ENCODE data around the gene COL18A1. TPM values are rescaled to one million over a fixed set of nuclear protein-coding genes. Genes with fewer than 3 reads are reported as not detected.

Gene COL18A1
- total and polyA plus RNA-seq, 3 donors from 2014 or later: 53.2 to 165 (median 111) TPM

GRCh38 chr21:45371655-45372054, 33.3 kb upstream of the COL18A1 start:
- no peak for DNase-seq
- no peaks in the 10 kb centered on the region for H3K36me3 ChIP-seq (ENCODE audit: low read depth, missing control alignments)
- no peaks in the 10 kb centered on the region for H3K27me3 ChIP-seq
- TF ChIP-seq, protein P1, sequence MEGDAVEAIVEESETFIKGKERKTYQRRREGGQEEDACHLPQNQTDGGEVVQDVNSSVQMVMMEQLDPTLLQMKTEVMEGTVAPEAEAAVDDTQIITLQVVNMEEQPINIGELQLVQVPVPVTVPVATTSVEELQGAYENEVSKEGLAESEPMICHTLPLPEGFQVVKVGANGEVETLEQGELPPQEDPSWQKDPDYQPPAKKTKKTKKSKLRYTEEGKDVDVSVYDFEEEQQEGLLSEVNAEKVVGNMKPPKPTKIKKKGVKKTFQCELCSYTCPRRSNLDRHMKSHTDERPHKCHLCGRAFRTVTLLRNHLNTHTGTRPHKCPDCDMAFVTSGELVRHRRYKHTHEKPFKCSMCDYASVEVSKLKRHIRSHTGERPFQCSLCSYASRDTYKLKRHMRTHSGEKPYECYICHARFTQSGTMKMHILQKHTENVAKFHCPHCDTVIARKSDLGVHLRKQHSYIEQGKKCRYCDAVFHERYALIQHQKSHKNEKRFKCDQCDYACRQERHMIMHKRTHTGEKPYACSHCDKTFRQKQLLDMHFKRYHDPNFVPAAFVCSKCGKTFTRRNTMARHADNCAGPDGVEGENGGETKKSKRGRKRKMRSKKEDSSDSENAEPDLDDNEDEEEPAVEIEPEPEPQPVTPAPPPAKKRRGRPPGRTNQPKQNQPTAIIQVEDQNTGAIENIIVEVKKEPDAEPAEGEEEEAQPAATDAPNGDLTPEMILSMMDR (IDR thresholded peaks at IDR 0.05): no peak
- TF ChIP-seq POLR2A (IDR thresholded peaks at IDR 0.05): no peak
- H3K27ac ChIP-seq: no peak overlapping the region
- no peak overlapping the region for H3K4me3 ChIP-seq
- intact Hi-C loops (cut with DNase I; ENCODE audit: low total_unique reads): no loop called here
- peaks cover 14% of the 10 kb centered on the region for H3K4me1 ChIP-seq
- no peaks in the 10 kb centered on the region for H3K9me3 ChIP-seq
- WGBS, 2 donors: 91 to 95% methylated on average over 5 of the region's 5 CpGs

GRCh38 chr21:45372732-45373355, 32.1 kb upstream of the COL18A1 start:
- intact Hi-C loops (cut with DNase I; ENCODE audit: low total_unique reads): no loop called here
- Histone ChIP-seq H3K9me3 (no peaks in the 10 kb centered on the region), H3K4me1 (peaks cover 2% of the 10 kb centered on the region), H3K36me3 (ENCODE audit: low read depth, missing control alignments) (no peaks in the 10 kb centered on the region), H3K27ac (no peak overlapping the region), H3K27me3 (no peaks in the 10 kb centered on the region), H3K4me3 (no peak overlapping the region)
- TF ChIP-seq POLR2A (IDR thresholded peaks at IDR 0.05): no peak
- TF ChIP-seq, protein P1 (IDR thresholded peaks at IDR 0.05): no peak
- no peak for DNase-seq
- 89 to 94% methylated on average over 7 of the region's 7 CpGs for WGBS, 2 donors

- 84% methylated on average over 3 to 15 of the region's 15 CpGs for WGBS, 2 donors
- Histone ChIP-seq H3K36me3 (ENCODE audit: low read depth, missing control alignments) (no peaks in the 10 kb centered on the region), H3K27me3 (no peaks in the 10 kb centered on the region), H3K4me1 (no peaks in the 10 kb centered on the region), H3K4me3 (no peak overlapping the region), H3K9me3 (no peaks in the 10 kb centered on the region), H3K27ac (no peak overlapping the region)
- no peak for TF ChIP-seq POLR2A (IDR thresholded peaks at IDR 0.05)
- TF ChIP-seq, protein P1 (IDR thresholded peaks at IDR 0.05): no peak
- intact Hi-C loops (cut with DNase I; ENCODE audit: low total_unique reads): no loop called here
- DNase-seq: no peak
These were observed 30.8 kb upstream of the COL18A1 start for GRCh38 chr21:45373991-45374816.

DNA sequence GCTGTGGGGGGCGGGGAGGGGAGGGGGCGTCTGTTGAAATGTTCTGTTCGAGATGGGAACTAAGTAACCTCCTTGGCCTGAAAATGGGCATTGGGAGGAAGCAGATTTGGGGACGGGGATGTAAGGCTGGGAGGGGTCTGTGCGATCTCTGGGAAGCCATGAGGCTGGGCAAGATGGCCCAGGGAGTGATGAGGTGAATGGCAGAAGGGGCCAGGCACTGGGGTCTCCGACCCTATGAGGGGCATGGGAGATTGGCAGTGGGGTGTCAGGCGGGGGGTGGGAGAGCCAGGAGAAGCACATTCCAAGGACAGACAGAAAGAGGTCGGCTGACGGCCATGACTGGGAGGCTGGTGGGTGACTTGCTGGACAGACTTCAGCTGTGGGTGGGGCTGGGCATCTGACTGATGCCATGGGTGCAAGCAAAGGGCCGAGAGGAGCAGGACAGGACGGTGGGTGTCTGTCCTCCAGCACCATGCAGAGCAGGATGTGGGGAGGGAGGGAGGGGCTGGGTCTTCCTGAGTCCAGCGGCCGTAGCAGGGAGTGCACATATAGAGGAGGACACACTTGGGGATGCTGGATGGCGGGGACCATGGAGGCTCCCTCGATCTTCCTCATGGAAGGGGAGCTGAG, 30.0 kb upstream of the COL18A1 start:
- Histone ChIP-seq H3K4me3 (no peak overlapping the region), H3K27ac (no peak overlapping the region), H3K27me3 (no peaks in the 10 kb centered on the region), H3K9me3 (no peaks in the 10 kb centered on the region), H3K36me3 (ENCODE audit: low read depth, missing control alignments) (no peaks in the 10 kb centered on the region), H3K4me1 (no peaks in the 10 kb centered on the region)
- TF ChIP-seq, protein P1 (IDR thresholded peaks at IDR 0.05): no peak
- no peak for TF ChIP-seq POLR2A (IDR thresholded peaks at IDR 0.05)
- DNase-seq: no peak
- 77 to 90% methylated on average over 13 to 15 of the region's 15 CpGs for WGBS, 2 donors
- intact Hi-C loops (cut with DNase I; ENCODE audit: low total_unique reads): no loop called here
